HG02970 (cell line): ENCODE measurements around the gene MICOS13.
A peak's percentile ranks its signal among the peaks of the same experiment; 100 is the strongest.
"Not testable (repeated sequence)": the region's sequence is repeated elsewhere in the genome, so short reads cannot be mapped to it uniquely, and the experiment has no call there.

Source experiments
- ATAC-seq: cut with Tn5 transposase; IDR thresholded peaks from one replicate; pipeline ENCODE4 v1.9.1; 2021; ENCODE audit warnings: mild to moderate bottlenecking, moderate library complexity, moderate number of reproducible peaks; ENCODE audit not compliant: unreplicated experiment, low FRiP score

Gene MICOS13

DNA sequence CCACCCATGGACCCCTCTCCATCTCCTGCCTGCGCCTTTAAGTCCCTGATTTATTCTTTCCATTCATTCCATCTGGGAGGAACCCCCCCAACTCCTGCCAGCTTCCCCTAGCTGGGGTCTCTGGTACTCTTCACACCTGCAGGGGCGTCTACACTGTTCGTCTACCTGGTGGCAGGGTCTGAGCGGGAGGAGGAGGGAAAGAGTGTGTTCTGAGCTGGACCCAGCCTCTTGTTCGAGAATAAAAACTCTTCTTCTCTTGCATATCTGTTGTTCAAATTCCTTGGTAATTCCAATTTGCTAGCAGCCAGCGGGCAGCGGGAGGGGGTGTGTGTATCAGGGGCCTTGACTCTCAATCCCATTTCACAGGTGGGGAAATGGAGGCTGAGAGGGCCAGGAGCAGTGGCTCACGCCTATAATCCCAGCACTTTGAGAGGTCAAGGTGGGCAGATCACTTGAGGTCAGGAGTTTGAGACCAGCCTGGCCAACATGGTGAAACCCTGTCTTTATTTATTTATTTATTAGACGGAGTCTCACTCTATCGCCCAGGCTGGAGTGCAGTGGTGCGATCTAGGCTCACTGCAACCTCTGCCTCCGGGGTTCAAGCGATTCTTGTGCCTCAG, 8.1 kb upstream of the MICOS13 start:
- ATAC-seq, result not testable (repeated sequence)

DNA sequence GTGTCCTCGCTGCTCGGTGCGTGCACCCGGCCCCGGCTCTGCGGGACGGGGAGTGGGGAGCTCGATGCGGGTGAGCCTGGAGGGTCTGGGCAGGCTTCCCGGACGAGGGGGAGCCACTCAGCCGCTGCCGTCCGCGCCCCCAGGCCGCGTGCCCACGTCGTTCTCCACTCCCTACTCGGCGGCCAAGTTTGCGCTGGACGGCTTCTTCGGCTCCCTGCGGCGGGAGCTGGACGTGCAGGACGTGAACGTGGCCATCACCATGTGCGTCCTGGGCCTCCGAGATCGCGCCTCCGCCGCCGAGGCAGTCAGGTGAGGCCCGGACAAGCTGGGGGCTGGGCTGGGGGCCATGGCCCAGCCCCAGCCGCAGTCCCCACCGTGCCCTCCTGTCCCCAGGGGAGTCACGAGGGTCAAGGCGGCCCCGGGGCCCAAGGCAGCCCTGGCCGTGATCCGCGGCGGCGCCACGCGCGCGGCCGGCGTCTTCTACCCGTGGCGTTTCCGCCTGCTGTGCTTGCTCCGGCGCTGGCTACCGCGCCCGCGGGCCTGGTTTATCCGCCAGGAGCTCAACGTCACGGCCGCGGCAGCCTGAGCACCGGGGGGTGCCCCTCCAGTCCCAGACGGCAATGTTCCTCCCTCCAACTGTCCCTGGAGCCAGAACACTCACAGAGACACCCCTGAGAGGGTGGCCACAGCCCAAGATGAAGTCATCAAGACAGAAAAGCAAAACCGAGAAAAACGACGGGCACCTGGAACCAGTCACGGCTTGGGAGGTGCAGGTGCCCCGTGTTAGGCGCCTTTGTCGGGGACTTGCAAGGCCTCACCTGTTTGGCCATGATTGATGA, 7.3 kb upstream of the MICOS13 start:
- no peak for ATAC-seq

DNA sequence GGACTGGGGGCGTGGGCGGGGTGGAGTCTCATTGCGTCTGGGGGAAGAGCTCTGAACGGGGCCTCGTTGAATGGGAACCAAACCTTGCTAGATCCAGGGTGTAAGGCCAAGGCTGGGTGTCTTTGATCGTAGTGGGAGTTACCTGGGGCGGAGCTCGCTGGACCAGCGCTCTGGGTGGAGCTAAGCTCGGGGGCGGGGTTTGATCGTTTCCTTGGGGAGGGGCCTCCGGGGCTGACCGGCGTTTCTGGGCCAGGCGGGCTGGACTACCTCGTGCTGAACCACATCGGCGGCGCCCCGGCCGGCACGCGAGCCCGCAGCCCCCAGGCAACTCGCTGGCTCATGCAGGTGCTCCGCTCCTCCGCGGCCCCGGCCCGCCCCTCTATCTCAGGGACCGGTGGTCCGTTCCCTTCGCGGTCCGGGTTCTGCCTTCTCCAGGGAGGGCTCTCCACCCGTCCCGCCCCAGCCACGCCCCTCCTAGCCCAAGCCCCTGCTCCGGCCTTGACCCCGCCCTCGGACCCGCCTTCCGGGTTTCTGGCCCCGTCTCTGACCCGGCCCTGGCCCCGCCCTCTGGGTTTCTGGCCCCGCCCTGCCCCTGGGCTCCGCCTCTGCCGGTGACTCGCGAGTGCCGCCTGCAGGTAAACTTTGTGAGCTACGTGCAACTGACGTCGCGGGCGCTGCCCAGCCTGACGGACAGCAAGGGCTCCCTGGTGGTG, 6.5 kb upstream of the MICOS13 start:
- peak; percentile 50 for ATAC-seq

DNA sequence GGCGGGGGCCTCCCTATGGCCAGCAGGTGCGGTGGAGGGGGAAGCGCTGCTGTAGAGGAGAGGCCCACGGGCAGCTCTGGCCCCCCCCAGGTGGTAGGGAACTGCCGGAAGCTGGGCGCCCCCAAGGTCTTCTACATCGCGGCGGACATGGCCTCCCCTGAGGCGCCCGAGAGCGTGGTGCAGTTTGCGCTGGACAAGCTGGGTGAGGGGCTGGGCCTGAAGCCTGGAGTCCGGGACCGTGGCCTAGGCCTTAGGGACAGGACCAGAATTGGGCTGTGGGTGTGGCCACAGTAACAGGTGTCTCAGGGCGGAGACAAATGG, 6.0 kb upstream of the MICOS13 start:
- ATAC-seq, result no peak

DNA sequence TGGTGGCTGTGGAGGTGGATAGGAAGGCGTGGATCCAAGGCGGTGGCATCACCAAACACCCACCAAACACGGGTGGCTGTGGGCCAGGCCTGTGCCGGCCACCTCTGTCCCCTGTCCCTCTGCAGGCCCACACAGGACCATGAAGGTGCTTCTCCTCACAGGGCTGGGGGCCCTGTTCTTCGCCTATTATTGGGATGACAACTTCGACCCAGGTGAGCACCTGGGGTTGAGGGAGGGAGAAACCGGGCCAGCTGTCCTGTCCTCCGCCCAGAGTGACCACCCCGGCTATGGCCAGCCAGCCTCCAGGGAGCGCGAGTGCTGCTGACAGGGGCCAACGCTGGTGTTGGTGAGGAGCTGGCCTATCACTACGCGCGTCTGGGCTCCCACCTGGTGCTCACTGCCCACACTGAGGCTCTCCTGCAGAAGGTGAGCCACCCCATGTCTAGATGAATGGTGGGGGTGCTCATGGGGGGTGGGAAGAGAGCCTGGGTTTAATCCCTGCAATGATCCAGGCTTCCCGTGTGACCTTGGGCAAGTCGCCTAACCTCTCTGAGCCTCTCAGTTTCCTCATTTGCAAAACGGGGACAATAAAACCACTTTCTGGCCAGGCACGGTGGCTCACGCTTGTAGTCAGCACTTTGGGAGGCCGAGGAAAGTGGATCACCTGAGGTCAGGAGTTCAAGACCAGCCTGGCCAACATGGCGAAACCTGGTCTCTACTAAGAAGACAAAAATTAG, 4.5 kb upstream of the MICOS13 start:
- no peak for ATAC-seq

DNA sequence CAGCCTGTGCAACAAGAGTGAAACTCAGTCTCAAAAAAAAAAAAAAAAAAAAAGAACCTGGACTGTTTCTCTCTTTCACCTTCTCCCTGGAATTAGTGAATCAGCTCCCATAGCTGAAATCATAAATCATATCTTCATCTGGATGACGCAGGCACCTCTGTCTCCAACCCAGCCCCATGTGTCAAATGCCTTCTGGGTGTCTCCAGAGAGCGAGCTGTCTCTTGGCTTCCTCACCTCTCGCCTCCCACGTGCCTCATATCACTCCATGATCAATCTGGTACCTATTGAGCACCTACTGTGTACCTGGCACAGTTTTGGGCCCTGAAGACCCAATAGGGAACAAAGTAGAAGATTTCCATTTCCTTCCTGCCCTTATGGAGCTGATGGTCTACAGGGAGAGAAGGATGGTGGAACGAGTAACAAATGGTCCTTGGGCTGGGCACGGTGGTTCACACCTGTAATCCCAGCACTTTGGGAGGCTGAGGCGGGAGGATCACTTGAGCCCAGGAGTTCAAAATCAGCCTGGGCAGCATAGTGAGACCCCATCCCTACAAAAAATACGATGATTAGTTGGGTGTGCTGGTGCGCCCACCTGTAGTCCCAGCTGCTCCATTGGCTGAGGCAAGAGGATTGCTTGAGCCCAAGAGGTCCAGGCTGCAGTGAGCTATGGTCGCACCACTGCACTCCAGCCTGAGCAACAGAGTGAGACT, 3.0 kb upstream of the MICOS13 start:
- ATAC-seq, result no peak

DNA sequence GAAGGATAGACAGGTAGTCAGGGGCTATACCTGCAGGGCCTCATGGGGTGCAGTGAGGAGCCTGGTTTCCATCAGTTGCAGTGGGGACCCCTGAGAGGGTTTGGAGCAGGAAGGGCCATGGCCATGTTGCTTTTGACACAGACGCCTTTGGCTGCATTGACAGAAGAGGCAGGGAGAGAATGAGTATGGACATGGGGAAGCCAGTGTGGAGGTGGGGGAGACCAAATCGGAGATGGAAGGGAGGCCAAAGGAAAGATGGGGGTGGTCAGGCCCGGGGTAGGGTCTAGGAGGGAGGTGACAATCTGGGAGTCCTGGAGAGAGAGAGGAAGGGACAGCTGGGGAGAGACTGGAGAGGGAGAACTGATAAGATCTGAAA, 1.8 kb upstream of the MICOS13 start:
- no peak for ATAC-seq

DNA sequence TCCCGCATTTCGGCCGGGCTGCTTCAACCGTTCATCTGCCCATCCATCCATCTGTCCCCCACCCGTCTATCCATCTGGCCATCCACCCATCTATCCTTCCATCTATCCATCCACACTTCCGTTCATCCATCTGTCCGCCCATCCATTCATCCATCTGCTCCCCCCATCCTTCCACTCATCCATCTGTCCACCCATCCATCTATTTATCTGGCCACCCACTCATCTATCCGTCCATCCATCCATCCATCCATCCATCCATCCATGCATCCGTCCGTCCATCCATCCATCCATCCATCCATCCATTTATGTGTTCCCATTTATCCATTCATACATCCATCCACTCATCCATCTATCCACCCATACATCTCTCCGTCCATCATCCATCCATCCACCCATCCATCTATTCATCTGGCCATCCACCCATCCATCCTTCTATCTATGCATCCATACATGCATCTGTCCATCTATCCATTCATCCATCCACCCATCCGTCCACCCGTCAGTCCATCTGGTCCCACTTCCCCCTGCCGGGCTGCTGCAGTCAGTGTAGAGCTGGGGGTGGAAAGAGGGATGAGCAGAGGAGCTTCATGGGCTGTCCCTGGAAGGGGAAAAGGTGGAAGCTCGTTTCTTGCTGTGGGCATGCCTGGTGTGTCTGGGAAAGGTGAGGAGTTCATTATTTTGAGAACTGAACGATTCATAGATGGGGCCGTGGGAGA, 1.2 kb upstream of the MICOS13 start:
- ATAC-seq, result no peak

DNA sequence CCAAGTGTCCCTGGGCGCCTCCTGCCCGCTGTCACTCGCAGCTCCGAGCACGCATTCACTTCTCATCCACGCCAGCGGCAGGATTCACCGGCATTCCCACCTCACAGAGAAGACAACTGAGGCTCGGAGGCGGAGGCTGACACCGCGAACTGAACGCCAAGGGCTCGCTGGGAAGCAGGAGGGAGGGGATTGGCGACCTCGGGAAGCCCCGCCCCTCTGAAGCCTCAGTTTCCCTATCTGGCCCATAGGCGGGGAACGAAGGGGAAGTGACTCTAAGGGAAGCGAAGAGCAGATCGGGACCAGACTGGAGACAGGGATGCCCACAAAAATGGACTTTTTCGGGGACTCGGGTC, 256 bp downstream of the MICOS13 start:
- no peak for ATAC-seq

DNA sequence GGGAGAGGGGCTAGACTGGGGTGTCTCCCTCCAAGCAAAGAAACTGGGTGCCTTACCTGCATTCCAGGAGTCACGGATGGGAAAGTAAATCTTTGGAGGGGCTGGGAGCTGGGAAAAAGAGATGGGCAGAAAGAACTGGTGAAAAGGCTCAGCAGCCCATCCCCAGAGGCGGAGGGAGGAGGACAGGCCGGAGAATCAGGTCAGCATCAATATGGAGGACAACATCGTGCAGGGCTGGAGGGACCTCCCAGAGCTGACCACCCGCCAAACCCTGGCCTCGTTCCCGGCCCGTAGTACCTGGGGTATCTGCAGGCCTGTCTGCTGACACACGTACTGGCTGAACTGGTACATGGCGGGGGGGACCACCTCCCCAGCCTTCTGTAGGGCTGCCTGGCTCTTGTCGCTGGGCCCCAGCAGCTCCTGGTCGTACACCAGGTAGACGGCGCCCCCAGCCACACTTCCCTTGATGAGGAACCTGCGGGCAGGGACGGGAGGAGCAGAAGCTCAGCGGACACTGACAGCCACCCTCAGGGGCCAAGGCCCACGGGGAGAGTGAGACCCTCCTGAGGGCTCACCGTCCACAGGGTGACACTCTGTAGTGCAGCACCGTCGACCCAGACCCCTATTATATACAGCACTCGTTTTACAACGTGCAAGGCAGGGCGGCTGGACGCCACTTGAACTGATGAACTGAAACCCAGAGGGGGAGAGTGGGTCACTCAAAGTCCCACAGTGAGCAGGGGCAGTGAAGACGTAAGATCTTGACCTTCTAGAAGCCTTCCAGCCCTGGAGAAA, 830 bp downstream of the MICOS13 start:
- ATAC-seq, result no peak

DNA sequence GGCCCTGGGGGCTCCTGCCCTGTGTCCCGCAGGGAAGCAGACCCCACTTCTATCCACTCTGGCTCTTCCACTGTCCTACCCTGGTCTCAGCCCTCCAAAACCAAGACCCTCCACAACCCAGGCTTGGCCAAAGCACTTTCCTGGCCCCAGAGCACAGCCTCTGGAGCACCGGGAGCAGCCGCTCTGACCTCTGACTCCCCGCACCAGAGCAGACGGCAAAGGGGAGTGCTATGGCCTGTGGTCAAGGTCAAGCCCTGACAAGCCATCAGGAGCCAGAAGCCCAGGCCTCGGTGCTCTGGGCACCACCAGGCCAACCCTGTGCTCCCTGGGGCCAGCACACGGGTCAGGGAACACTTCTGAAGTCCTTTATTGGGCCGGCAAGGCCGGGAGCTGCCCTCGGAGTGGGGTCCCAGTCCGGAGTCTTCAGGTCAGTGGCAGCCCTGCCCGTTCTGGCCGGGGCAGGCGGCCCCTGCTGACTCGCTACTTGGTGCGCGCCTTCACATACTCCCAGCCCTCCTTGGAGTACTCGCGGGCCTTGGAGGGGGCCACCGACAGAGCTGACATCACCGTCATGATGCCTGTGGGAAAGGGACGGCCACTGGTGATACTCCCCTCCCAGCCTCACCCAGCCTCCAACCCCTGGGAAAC, 2.1 kb downstream of the MICOS13 start:
- no peak for ATAC-seq

DNA sequence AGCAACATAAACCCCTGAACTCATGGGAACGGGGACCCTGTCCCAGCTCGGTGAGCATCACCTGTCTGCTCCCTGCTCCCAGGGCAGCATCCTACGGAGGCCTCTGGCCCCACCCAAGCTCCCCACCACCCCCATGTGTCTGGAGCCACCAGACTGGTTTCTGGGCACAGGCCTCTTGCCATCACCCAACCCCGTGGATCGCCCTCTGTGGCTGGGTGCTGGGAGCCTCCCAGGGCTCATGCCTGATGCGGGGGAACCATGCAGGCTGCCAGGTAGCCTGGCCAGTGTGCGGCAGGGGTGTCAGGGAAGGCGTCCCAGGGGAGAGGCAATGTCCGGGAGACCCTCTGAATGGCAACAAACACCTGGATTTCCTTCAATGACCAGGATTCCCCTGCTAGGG, 2.7 kb downstream of the MICOS13 start:
- no peak for ATAC-seq

DNA sequence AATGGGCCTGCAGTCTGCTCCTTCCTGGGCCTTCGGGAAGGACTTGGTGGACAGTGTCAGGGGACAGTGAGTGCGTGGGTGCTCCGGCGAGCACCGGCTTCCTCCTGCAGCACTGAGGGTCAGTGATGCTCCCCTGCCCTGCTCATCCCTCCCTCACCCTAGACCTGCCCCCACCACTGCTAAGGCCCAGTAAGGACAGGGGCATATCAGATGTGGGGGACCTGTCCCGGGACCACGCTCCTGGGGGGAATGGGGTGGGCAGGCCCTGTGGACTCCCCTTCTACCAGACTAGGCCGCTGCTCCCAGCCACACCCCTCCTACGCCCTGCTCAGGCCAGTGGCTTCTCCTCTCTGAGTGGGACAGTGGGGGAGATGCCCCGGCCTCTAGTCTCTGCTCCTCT, 3.2 kb downstream of the MICOS13 start:
- ATAC-seq, result no peak

DNA sequence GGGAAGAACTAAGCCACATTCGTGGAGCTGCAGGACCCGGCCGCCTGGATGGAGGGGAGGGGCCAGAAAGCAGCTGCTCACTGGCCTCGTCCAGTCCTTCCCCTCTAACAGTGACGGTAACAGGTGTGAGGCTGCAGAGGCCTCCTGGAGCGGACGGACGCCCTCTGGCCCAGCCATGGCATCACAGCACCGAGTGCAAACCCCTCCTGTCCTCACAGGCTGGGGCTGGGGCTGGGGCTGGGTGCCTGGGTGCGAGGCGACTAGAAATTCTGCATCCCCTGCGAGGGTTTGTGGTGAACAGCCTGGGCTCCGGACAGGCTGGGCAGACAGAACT, 3.6 kb downstream of the MICOS13 start:
- ATAC-seq, result no peak

DNA sequence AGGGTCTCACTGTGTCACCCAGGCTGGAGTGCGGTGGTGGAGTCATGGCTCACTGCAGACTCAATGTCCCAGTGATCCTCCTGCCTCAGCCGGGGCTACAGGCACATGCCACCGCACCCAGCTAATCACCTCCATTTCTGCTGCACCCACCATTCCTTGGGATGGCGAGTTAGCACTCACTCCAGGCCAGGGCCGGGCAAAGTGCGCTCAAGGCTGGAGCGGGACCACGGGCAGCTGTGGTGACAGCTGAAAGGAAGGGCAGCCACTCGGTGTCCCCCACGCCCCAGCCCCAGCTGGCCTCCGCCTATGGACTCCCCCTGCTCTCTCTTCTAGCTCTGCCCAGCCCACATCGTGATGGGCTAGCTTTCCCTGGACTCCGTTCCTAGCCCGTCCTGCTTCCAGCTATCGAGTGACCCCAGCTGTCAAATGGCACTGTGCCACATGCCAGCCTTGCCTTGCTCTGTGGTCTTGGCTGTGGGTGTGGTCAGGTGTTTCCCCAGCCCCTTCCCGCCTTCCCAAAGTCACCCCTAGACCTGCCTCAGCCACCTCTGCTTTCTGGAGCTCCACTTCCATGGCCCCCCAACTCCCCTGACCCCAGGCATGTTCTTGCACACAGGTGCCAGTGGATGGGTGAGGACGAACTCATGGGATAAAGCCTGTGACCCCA, 4.1 kb downstream of the MICOS13 start:
- no peak for ATAC-seq

DNA sequence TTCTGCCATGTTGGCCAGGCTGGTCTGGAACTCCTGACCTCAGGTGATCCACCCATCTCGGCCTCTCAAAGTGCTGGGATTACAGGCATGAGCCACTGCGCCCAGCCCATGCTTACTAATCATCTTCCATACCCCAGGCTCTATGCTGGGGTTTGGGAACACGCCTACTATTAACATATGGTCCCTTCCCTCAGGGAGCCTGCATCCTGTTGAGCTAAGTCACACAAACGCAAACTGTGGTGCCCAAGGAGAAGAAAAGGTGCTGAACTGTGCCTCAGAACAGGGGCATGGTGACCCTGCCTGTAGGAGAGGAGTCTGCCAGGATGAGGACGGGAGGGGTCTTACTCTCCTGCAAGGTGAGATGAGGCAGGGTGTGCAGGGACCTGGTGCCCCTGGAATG, 5.6 kb downstream of the MICOS13 start:
- ATAC-seq, result no peak

DNA sequence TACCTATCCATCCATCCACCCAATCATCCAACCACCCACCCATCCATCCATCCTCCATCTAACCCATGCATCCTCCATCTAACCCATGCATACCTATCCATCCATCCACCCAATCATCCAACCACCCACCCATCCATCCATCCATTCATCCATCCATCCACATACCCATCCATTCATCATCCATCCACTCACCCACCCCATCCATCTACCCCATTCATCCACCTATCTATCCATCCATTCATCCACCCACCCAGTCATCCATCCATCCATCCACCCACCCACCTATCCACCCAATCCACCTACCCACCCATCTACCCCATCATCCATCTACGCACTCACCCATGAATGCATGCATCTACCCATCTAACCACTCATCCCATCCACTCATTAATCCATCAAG, 6.6 kb downstream of the MICOS13 start:
- no peak for ATAC-seq

DNA sequence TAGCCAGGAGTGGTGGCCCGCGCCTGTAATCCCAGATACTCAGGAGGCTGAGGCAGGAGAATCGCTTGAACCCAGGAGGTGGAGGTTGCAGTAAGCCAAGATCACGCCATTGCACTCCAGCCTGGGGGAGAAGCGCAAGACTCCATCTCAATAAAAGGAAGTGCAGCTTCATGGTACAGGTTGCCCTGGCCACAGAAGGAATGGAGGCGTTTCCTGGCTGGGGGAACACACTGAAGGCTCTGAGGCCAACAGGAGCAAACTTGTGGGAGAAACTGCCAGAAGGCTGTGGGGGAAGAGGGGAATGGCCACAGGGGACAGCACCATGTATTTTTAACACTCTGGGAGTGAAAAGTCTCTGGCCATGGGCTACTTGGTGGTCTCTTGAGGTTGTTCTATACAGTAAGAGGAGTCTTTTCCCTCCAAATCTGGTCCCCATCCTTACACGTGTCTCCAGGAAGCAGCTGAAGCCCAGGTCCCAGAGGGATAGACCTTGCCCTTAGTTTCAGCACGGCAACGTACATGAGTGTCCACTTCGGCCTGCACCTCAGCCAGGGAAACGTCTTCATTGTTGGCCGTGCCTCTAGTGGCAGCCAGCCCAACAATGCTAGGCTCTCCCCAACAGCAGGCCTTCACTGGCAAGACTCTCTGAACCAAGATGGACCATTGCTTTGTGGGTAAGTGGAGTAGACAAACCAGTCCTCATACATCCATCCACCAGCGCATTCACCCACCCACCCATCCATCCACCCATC, 7.4 kb downstream of the MICOS13 start:
- ATAC-seq, result no peak
